GM19372 (cell line): ENCODE measurements around the gene PIERCE2.
"Not testable (repeated sequence)": the region's sequence is repeated elsewhere in the genome, so short reads cannot be mapped to it uniquely, and the experiment has no call there.

Experiments
- ATAC-seq: cut with Tn5 transposase; IDR thresholded peaks from one replicate; pipeline ENCODE4 v1.9.1; 2021; ENCODE audit warnings: mild to moderate bottlenecking, low read depth, moderate library complexity; ENCODE audit not compliant: unreplicated experiment

PIERCE2 gene

GRCh38 chr15:55408012-55408928, at the start of gene PIERCE2, which contains the start of gene CCPG1:
Gene PIERCE2 (plus strand): TSS chr15:55408495. CDS start chr15:55408769, 274 bp downstream.
Gene CCPG1 (minus strand): TSS chr15:55408359. CDS start chr15:55389424, 18,935 bp downstream.
- peak; percentile 93 for ATAC-seq

GRCh38 chr15:55360256-55360655, 48.0 kb upstream of the PIERCE2 start:
- ATAC-seq, result no peak

DNA sequence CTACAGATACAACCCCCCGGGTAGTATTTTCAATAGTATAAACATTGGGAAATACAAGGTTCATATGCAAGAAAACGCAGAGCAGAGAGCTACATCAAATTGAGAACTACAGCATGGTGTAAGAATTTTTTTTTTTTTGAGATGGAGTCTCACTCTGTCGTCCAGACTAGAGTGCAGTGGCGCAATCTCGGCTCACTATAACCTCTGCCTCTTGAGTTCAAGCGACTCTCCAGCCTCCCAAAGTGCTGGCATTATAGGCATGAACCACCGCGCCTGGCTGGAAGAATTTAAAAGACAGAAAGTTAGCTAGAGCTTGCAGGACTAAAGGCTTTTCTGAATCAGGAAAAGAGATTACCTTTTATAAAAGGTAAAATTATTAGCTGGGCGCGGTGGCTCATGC, 47.2 kb upstream of the PIERCE2 start:
- ATAC-seq, result no peak

DNA sequence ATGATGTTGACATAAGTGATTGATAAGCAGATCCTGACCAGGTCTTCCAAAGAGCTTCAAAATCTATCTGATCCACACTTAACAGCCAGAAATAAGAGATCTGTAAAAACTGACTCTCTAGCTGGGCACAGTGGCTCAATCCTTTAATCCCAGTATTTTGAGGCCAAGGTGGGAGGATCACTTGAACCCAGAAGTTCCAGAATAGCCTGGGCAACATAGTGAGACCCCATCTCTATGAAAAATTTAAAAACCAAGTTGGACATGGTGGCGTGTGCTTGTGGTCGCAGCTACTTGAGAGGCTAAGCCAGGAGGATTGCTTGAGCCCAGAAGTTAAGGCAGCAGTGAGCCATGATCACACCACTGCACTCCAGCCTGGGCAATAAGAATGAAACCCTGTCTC, 45.7 kb upstream of the PIERCE2 start:
- no peak for ATAC-seq

GRCh38 chr15:55366981-55367380, 41.3 kb upstream of the PIERCE2 start:
- ATAC-seq, result no peak

GRCh38 chr15:55372701-55373440, 35.4 kb upstream of the PIERCE2 start:
- peak; percentile 69 for ATAC-seq

DNA sequence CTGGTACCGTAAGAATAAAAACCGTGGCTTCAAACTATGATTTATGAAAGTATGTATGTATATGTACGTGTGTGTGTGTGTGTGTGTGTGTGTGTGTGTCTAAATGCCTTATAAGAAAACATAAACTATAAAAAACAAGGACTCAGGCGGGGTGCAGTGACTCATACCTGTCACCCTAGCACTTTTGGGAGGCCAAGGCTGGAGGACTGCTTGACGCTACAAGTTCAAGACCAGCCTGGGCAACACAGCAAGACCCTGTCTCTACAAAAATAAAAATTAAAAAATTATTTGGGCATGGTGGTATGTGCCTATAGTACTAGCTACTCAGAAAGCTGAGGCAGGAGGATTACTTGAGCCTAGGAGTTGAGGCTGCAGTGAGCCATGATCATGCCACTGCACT, 29.2 kb upstream of the PIERCE2 start:
- ATAC-seq, result no peak

DNA sequence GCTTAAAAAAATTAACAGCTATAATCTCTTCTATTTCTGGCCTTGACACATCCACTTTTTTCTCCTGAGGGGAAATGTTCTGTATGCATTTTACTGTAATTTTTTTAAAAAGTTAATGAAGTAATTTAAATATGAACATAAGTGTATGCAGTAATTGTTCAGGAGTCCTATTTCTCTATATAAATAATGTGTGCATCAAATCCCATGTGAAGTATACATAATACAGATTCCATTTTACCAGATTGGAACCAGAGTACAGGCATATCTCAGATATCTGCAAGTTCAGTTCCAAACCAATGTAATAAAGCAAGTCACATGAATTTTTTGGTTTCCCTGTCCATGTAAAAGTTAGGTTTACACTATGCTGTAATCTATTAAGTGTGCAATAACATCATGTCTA, 26.7 kb upstream of the PIERCE2 start:
- no peak for ATAC-seq

DNA sequence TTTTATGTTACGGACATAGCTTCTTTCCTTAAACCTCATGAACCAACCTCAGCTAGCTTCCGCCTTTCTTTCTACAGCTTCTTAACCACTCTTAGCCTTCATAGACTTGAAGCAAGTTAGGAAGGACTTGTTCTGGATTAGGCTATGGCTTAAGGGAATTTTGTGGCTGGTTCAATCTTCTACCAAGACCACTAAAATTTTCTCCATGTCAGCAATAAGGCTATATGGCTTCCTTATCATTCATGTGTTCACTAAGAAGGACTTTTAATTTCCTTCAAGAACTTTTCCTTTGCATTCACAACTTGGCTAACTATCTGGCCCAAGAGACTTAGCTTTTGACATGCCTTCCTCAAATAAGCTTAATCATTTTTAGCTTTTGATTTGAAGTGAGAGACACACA, 24.6 kb upstream of the PIERCE2 start:
- no peak for ATAC-seq

- no peak for ATAC-seq
These were observed 21.3 kb upstream of the PIERCE2 start for GRCh38 chr15:55387027-55387426.

DNA sequence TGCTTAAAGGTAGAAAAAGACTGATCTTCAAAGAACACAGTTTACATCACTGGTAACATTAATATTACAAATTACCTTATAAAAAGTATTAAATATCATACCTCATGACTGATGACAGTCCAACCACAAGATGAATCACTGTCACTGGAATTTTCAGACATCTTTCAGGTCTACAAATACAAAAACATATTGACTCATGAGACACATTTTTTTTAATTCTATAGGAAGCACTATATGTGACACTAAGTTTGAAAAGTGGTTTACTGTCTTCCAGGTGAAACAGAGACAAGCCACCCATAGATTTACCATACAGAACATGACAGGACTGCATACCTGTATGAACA, 19.1 kb upstream of the PIERCE2 start:
- no peak for ATAC-seq

DNA sequence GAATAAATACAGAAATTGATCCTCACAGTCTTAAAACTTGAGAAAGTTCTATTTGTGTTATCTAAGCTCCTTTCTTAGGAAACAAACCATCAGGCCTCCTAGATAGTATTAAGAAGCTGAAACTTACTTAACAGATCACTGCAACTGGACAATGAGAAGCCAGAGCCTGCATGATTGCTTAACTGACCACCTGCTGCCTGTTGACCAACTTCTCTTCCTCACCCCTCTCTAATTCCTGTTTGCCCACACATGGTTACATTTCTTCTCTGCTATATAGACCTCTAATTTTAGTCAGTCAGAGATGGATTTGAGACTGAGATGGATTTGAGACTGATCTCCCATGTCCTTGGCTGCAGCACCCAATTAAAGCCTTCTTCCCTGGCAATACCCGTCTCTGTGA, 13.6 kb upstream of the PIERCE2 start:
- ATAC-seq, result no peak

DNA sequence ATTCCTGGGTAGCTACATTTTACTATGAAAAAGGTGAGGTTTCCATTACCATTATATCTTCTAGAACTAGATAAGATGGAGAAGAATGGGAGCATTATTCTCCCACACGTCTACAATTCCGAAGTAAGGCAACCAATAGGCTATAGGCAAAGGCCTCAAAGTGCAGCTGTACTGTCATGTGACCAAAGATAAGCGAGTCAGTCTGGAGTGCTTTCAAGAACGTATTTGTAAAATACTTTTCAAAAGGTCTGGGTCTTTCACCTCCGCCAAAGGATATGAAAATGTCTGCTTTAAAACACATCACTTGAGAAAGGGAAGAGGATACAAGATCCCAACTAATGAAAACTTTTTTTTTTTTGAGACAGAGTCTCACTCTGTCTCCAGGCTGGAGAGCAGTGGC, 10.1 kb upstream of the PIERCE2 start:
- no peak for ATAC-seq

- ATAC-seq, result not testable (repeated sequence)
These were observed 8.2 kb upstream of the PIERCE2 start for GRCh38 chr15:55400050-55400449.

- no peak for ATAC-seq
These were observed 6.5 kb upstream of the PIERCE2 start for GRCh38 chr15:55401786-55402246.

- no peak for ATAC-seq
These were observed 5.6 kb upstream of the PIERCE2 start for GRCh38 chr15:55402707-55403106.

DNA sequence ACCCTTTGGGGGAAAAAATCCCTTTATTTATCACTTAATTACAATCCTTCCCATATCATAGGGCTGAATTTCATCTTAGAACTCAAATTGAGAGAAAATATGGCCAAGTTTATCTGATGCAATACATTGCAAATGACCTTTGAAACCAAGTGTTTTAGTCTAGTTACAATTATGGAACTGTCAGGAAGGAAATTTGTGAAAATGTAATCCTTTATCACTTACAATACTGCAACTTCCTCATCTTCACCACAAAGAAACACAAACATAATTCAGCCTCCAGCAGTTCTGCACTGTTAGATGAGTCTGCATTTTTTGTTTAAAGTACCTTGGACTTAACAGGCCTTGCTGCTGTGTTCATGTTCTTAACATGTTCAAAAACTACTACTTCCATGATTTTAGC, 4.8 kb upstream of the PIERCE2 start:
- no peak for ATAC-seq

DNA sequence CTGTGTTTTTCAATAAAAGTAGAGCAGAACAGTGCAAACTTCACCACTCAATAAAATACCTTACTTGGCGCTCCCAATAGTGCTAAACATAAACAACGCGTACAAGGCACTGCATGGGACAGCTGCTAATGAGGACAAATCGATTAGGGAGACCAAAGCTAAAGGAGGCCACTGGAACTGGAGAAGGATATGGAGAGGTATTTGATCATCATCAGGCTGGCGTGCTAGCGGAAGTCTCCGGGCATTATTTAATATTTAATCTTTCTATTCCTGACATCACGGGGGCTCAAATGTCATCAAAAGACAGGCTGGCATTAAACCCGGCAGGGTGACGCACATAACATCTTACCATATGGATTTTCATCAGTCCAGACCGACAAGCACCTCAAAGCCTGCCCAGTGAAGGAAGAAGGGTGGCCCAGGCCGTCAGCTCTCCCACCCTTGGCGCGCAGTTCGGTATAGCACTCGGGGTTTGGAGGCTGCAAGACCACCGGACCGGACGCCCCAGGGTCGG, 740 bp upstream of the PIERCE2 start:
- ATAC-seq, result no peak

- not testable (repeated sequence) for ATAC-seq
These were observed 681 bp downstream of the PIERCE2 start for GRCh38 chr15:55408976-55409375.

- not testable (repeated sequence) for ATAC-seq
These were observed 9.4 kb downstream of the PIERCE2 start for GRCh38 chr15:55417678-55418077.

- ATAC-seq, result no peak
These were observed 12.0 kb downstream of the PIERCE2 start for GRCh38 chr15:55420171-55420866.
